HepG2 (cell line): ENCODE measurements around the gene ALDH4A1. TPM values are rescaled to one million over a fixed set of nuclear protein-coding genes. Genes with fewer than 3 reads are reported as not detected.

Experiments used
- AHR ChIP-seq: IDR thresholded peaks from 2 replicates; pipeline ENCODE4 v1.6.1; 2018; ENCODE audit warnings: missing genetic modification reagents, missing compliant biosample characterization
- CCDC6 ChIP-seq: sonication (generic); formaldehyde crosslinking; IDR thresholded peaks from 2 replicates; pipeline ENCODE4 v1.8.1; 2022; ENCODE audit warnings: mild to moderate bottlenecking, missing genetic modification reagents, moderate library complexity
- FOXK2 ChIP-seq: fragments of 450-650 bp; IDR thresholded peaks from 2 replicates; pipeline ENCODE4 v1.6.1; 2016
- GPN1 ChIP-seq: sonication (generic); formaldehyde crosslinking; IDR thresholded peaks from 2 replicates; pipeline ENCODE4 v1.5.1; 2020; ENCODE audit warnings: missing genetic modification reagents, borderline replicate concordance
- KLF11 ChIP-seq: IDR thresholded peaks from 2 replicates; pipeline ENCODE4 v1.6.1; 2016; ENCODE audit warnings: missing compliant biosample characterization
- KLF16 ChIP-seq, 2 experiments: sonication (generic) in 1 of 2; formaldehyde crosslinking in 1 of 2; IDR thresholded peaks; 2 replicates each; pipeline versions ENCODE4 v1.6.1 to v1.8.0; 2016 to 2023; ENCODE audit warnings: missing genetic modification reagents in 2 of 2, missing compliant biosample characterization in 1 of 2
- NAIF1 ChIP-seq: sonication (generic); formaldehyde crosslinking; IDR thresholded peaks from 2 replicates; pipeline ENCODE4 v1.5.0; 2020; ENCODE audit warnings: mild to moderate bottlenecking, missing genetic modification reagents, borderline replicate concordance
- POGZ ChIP-seq: sonication (generic); formaldehyde crosslinking; IDR thresholded peaks from 2 replicates; pipeline ENCODE4 v1.4.0; 2020; ENCODE audit warnings: mild to moderate bottlenecking, missing genetic modification reagents
- RFX5 ChIP-seq: IDR thresholded peaks from 2 replicates; pipeline ENCODE4 v1.6.1; 2011; ENCODE audit warnings: low read depth, low read length, improper control_type of control experiment
- RXRA ChIP-seq: sonication (generic); formaldehyde crosslinking; IDR thresholded peaks from 2 replicates; pipeline ENCODE4 v1.5.1; 2020; ENCODE audit warnings: missing genetic modification reagents
- SKI ChIP-seq: fragments of 450-650 bp; IDR thresholded peaks from one replicate; pipeline ENCODE4 v1.6.1; 2018; ENCODE audit warnings: mild to moderate bottlenecking; ENCODE audit not compliant: partially characterized antibody
- TBP ChIP-seq: sonication (generic); formaldehyde crosslinking; IDR thresholded peaks from 2 replicates; pipeline ENCODE4 v1.5.0; 2020; ENCODE audit warnings: missing genetic modification reagents
- ZFP1 ChIP-seq: IDR thresholded peaks from 2 replicates; pipeline ENCODE4 v1.6.1; 2016
- ZNF124 ChIP-seq: sonication (generic); formaldehyde crosslinking; IDR thresholded peaks from 2 replicates; pipeline ENCODE4 v1.4.0; 2020; ENCODE audit warnings: missing genetic modification reagents
- ZNF17 ChIP-seq: sonication (generic); formaldehyde crosslinking; IDR thresholded peaks from 2 replicates; pipeline ENCODE4 v1.5.0; 2020; ENCODE audit warnings: mild to moderate bottlenecking, missing genetic modification reagents
- ZNF20 ChIP-seq: sonication (generic); formaldehyde crosslinking; IDR thresholded peaks from 2 replicates; pipeline ENCODE4 v1.4.0; 2020; ENCODE audit warnings: mild to moderate bottlenecking, moderate library complexity, missing genetic modification reagents
- ZNF235 ChIP-seq: sonication (generic); formaldehyde crosslinking; IDR thresholded peaks from 2 replicates; pipeline ENCODE4 v1.8.1; 2023; ENCODE audit warnings: mild to moderate bottlenecking, missing genetic modification reagents, borderline replicate concordance
- ZNF782 ChIP-seq: sonication (generic); formaldehyde crosslinking; IDR thresholded peaks from 2 replicates; pipeline ENCODE4 v1.4.0; 2020; ENCODE audit warnings: missing genetic modification reagents, mild to moderate bottlenecking, borderline replicate concordance
- polyA plus RNA-seq, 8 experiments: library from polyadenylated mRNA; depleted of rRNA in 3 of 8; stranded (reverse) in 7 of 8; unstranded in 1 of 8; fragments of >200 nt; fragmentation: Illumina TruSeq in 4 of 8; extraction: Trizol in 4 of 8; gene quantifications; 2 replicates each; pipeline versions ENCODE4 v1.2.1 to v1.2.3, GENCODE V29; 2011 to 2016; ENCODE audit warnings: low read depth in 4 of 8, missing spikeins in 1 of 8, mixed read lengths in 1 of 8; ENCODE audit not compliant: insufficient read depth in 1 of 8
- total RNA-seq, 5 experiments: library from RNA; depleted of rRNA; stranded (reverse); fragments of >200 nt; fragmentation: Illumina TruSeq; extraction: Trizol; gene quantifications; 2 replicates each; pipeline ENCODE4 v1.2.3, GENCODE V29; 2016; ENCODE audit warnings: low read depth in 1 of 5
- TF ChIP-seq, protein P1 (sequence below): IDR thresholded peaks from 2 replicates; pipeline ENCODE4 v1.6.1; 2016
- TF ChIP-seq, protein P2 (sequence below): fragments of 450-650 bp; IDR thresholded peaks from 2 replicates; pipeline ENCODE4 v1.6.1; 2017
- TF ChIP-seq, protein P3 (sequence below): sonication (generic); formaldehyde crosslinking; IDR thresholded peaks from 2 replicates; pipeline ENCODE4 v1.8.1; 2022; ENCODE audit warnings: mild to moderate bottlenecking, missing genetic modification reagents
- TF ChIP-seq, protein P4 (sequence below): sonication (generic); IDR thresholded peaks from 2 replicates; pipeline ENCODE4 v1.6.1; 2016; ENCODE audit warnings: low read depth, borderline replicate concordance
- TF ChIP-seq, protein P5 (sequence below): sonication (generic); formaldehyde crosslinking; IDR thresholded peaks from 2 replicates; pipeline ENCODE4 v1.4.0; 2020; ENCODE audit warnings: missing genetic modification reagents
- TF ChIP-seq, protein P6 (sequence below): sonication (generic); formaldehyde crosslinking; conservative IDR thresholded peaks from 2 replicates; pipeline ENCODE4 v1.4.0; 2020; ENCODE audit warnings: missing genetic modification reagents

The ALDH4A1 gene
- total and polyA plus RNA-seq, 2 of the 13 experiments (the other 11 are each of a cell fraction or from before 2014, with no cell fraction given): 76.4 to 240 TPM

DNA sequence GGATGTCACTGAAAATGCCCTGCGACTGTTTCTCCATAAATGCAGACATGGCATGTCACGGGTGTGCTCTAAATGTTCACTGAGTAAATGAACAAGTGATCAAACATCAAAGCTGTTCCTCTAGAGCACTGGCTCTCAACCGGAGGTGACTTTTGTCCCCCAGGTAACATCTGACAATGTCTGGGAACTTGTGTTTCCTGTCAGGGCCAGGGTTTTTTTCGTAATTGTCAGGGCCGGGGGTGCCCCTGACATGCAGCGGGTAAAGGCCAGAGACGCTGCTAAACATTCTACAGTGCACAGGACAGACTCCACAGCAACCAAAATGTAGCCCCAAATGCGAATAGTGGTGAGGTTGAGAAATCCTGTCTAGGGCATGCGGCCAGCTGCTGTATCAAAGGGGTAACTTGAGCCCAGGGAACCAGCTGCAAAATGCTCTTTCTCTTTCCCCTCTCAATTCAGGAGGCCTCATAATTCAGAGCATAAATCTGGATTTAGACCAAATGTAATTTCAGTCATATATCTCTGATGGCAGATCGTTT is 2.0 kb downstream of the ALDH4A1 start (continued):
- TF ChIP-seq, protein P1, sequence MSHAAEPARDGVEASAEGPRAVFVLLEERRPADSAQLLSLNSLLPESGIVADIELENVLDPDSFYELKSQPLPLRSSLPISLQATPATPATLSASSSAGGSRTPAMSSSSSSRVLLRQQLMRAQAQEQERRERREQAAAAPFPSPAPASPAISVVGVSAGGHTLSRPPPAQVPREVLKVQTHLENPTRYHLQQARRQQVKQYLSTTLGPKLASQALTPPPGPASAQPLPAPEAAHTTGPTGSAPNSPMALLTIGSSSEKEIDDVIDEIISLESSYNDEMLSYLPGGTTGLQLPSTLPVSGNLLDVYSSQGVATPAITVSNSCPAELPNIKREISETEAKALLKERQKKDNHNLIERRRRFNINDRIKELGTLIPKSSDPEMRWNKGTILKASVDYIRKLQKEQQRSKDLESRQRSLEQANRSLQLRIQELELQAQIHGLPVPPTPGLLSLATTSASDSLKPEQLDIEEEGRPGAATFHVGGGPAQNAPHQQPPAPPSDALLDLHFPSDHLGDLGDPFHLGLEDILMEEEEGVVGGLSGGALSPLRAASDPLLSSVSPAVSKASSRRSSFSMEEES: peak; percentile 98
- TF ChIP-seq ZNF124 (CRISPR knock-in tag) (peak; percentile 29; the same call in 1 of the 2 replicates), ZNF20 (CRISPR knock-in tag) (no peak), ZFP1 (peak; percentile 89; the same call in 1 of the 2 replicates), GPN1 (CRISPR knock-in tag) (no peak), KLF16 (CRISPR knock-in tag; IDR thresholded peaks at IDR 0.05) (peak in 1 of 2 experiments; percentile 54; a peak in 1 of 4 replicates), CCDC6 (CRISPR knock-in tag) (no peak), SKI (peak; percentile 92), AHR (CRISPR knock-in tag) (0 out of 2 replicates have a peak, but pooled peaks have one; percentile 38), FOXK2 (no peak), NAIF1 (CRISPR knock-in tag) (no peak), RXRA (peak; percentile 91; the same call in 1 of the 2 replicates), TBP (CRISPR knock-in tag) (no peak), ZNF17 (CRISPR knock-in tag) (no peak), ZNF235 (CRISPR knock-in tag) (no peak), KLF11 (peak; percentile 76), POGZ (CRISPR knock-in tag) (peak; percentile 40; the same call in 1 of the 2 replicates), RFX5 (peak; percentile 57), ZNF782 (CRISPR knock-in tag) (no peak)
- TF ChIP-seq, protein P2, sequence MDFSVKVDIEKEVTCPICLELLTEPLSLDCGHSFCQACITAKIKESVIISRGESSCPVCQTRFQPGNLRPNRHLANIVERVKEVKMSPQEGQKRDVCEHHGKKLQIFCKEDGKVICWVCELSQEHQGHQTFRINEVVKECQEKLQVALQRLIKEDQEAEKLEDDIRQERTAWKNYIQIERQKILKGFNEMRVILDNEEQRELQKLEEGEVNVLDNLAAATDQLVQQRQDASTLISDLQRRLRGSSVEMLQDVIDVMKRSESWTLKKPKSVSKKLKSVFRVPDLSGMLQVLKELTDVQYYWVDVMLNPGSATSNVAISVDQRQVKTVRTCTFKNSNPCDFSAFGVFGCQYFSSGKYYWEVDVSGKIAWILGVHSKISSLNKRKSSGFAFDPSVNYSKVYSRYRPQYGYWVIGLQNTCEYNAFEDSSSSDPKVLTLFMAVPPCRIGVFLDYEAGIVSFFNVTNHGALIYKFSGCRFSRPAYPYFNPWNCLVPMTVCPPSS: no peak
- TF ChIP-seq, protein P3, sequence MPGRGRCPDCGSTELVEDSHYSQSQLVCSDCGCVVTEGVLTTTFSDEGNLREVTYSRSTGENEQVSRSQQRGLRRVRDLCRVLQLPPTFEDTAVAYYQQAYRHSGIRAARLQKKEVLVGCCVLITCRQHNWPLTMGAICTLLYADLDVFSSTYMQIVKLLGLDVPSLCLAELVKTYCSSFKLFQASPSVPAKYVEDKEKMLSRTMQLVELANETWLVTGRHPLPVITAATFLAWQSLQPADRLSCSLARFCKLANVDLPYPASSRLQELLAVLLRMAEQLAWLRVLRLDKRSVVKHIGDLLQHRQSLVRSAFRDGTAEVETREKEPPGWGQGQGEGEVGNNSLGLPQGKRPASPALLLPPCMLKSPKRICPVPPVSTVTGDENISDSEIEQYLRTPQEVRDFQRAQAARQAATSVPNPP (CRISPR knock-in tag): no peak
- TF ChIP-seq, protein P4, sequence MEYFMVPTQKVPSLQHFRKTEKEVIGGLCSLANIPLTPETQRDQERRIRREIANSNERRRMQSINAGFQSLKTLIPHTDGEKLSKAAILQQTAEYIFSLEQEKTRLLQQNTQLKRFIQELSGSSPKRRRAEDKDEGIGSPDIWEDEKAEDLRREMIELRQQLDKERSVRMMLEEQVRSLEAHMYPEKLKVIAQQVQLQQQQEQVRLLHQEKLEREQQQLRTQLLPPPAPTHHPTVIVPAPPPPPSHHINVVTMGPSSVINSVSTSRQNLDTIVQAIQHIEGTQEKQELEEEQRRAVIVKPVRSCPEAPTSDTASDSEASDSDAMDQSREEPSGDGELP: peak; percentile 80; the same call in 1 of the 2 replicates
- TF ChIP-seq, protein P5, sequence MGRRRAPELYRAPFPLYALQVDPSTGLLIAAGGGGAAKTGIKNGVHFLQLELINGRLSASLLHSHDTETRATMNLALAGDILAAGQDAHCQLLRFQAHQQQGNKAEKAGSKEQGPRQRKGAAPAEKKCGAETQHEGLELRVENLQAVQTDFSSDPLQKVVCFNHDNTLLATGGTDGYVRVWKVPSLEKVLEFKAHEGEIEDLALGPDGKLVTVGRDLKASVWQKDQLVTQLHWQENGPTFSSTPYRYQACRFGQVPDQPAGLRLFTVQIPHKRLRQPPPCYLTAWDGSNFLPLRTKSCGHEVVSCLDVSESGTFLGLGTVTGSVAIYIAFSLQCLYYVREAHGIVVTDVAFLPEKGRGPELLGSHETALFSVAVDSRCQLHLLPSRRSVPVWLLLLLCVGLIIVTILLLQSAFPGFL (CRISPR knock-in tag): no peak
- TF ChIP-seq, protein P6, sequence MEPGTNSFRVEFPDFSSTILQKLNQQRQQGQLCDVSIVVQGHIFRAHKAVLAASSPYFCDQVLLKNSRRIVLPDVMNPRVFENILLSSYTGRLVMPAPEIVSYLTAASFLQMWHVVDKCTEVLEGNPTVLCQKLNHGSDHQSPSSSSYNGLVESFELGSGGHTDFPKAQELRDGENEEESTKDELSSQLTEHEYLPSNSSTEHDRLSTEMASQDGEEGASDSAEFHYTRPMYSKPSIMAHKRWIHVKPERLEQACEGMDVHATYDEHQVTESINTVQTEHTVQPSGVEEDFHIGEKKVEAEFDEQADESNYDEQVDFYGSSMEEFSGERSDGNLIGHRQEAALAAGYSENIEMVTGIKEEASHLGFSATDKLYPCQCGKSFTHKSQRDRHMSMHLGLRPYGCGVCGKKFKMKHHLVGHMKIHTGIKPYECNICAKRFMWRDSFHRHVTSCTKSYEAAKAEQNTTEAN (CRISPR knock-in tag): peak; percentile 97
